ENCODE data around the gene HOXA4.

HOXA4 gene

DNA sequence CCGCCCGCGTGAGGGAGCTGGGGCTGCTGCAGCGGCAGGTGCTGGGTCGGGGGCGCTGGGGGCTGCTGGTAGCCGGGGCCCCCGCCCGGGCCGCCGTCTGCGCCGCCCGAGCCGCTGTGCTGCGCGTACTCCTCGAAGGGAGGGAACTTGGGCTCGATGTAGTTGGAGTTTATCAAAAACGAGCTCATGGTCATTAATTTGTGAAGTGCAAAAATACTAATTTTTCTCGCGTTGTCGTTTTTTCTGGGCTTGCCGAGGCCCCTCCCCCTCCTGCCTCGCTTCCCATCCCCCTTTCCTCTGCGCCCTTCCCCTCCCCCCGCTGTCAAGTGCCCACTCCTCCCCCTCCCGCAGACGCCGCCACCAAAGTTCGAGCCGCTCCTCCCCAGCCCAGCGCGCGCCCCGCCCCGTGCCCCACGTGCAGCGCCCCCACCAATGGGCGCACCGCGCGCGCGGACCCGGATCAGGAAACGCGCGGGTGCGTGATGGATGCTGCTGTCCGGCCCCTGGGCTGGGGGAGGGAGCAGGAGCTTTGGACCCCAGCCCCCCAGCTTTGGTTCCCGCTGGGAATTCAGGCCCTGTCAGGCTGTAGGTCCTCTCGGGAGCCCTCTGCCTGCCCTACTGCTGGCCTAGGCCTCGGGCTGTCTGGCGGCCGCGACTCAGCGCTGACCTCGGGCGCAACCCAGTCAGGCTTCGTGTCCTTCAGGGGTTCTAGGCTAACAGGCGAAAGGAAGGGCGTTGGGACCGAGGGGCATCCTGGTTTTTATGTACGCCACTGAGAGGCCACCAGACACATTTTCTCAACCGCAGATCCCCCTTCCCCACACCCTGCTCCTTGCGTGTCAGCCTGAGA lies at the start of gene HOXA4:
TSS of gene HOXA4 (minus strand) at position 218 of the 850 bp plus-strand sequence. CDS start at position 194, 24 bp downstream.
- peak within 1 kb of the TSS; percentile 90 for H3K27ac ChIP-seq

DNA sequence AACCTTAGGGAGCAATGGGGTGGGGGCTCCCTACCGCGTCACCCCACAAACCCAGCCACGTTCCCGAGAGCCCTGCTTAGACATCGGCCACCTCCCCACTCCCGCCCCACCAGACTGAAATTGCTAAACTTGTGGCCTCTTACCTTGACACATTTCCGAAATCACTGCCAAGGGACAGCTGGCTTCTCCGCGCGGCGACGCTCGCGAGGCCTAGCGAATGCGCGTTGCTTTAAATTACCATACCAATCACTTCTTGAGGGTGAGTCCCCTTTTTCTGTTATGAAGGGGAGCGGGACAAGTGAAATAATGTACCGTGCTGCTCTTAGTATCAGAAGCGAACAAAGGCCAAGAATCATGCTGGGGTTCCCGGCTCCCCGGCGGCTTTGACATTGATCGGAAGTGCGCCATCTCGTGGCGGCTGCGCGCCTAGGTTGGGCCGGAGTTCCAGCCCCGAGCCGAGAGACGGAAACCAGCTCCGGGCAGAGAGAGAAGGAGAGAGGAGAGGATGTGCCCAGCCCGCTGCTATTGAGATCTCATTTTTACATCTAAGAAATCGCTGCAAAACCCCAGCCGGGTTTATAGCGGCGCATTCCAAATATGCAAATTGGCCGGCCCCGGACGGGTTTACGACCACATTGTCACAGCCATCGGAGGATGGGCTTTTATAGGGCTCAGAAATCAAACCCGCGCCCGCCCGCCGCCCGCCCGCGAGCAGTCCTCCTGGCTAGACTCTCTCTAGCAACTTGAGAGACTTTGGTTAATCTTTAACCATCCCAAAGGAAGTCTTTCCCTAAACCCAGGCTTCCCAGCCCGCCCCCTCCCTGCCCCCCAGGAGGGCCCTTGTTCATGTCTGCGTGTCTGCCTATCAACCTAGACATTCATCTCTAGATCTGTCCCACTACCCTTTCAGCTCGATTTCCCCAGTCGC lies 49.2 kb upstream of the HOXA4 start:
- POLR2A ChIA-PET (ENCODE audit: low non-redundant PET), result interaction anchor here (0.6 to 1.0 kb wide), 2 partner anchors 14 to 32 kb away, joined by 3 read pairs; partner anchors contain the start of genes HOXA6 and HOXA9
- H3K27ac ChIP-seq, result peak overlapping the region; percentile 89
- TF ChIP-seq, protein P1, sequence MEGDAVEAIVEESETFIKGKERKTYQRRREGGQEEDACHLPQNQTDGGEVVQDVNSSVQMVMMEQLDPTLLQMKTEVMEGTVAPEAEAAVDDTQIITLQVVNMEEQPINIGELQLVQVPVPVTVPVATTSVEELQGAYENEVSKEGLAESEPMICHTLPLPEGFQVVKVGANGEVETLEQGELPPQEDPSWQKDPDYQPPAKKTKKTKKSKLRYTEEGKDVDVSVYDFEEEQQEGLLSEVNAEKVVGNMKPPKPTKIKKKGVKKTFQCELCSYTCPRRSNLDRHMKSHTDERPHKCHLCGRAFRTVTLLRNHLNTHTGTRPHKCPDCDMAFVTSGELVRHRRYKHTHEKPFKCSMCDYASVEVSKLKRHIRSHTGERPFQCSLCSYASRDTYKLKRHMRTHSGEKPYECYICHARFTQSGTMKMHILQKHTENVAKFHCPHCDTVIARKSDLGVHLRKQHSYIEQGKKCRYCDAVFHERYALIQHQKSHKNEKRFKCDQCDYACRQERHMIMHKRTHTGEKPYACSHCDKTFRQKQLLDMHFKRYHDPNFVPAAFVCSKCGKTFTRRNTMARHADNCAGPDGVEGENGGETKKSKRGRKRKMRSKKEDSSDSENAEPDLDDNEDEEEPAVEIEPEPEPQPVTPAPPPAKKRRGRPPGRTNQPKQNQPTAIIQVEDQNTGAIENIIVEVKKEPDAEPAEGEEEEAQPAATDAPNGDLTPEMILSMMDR (conservative IDR thresholded peaks at IDR 0.05; ENCODE audit: low read depth), result peak; percentile 98
- DNase-seq (ENCODE audit: low spot score), result peak; percentile 84
- CTCF ChIA-PET, result interaction anchor here (0.6 to 2.5 kb wide), 20 partner anchors 10 to 1013 kb away, joined by 3 to 30 read pairs (median 4); no protein-coding TSS in a partner anchor

More for the DNA sequence above, at the start of gene HOXA4:
- CTCF ChIA-PET, result interaction anchor here (0.6 to 1.8 kb wide), 13 partner anchors 8 to 1955 kb away, joined by 3 to 8 read pairs (median 4); partner anchors contain the start of gene HOXA5
- TF ChIP-seq, protein P1 (conservative IDR thresholded peaks at IDR 0.05; ENCODE audit: low read depth), result no peak
- peak; percentile 93 for DNase-seq (ENCODE audit: low spot score)
- POLR2A ChIA-PET (ENCODE audit: low non-redundant PET), result interaction anchor here (0.5 to 0.8 kb wide), 4 partner anchors 30 to 1471 kb away, joined by 3 to 5 read pairs (median 3); no protein-coding TSS in a partner anchor

DNA sequence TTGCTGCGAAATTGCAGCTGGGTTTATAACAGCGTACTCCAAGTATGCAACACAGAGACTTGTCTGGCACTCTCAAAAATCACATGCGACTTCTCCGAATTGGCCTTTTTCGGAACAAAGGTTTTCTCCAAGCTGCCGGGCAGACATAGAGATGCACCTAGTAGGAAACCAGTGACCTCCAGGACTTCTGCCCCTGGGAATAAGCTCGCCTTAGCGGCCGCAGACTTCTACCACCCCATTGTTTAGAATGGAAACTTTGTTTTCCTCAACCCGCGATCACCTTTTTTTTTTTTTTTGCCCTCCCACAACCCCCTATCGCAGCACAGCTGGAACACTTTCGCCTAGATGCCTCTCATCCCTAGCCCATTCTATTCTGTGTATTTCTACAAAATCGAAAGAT lies 48.5 kb upstream of the HOXA4 start:
- CTCF ChIA-PET, result interaction anchor here (0.6 to 2.5 kb wide), 12 partner anchors 9 to 745 kb away, joined by 3 to 30 read pairs (median 5); no protein-coding TSS in a partner anchor
- TF ChIP-seq, protein P1 (conservative IDR thresholded peaks at IDR 0.05; ENCODE audit: low read depth), result no peak
- peak overlapping the region; percentile 89 for H3K27ac ChIP-seq
- POLR2A ChIA-PET (ENCODE audit: low non-redundant PET), result interaction anchor here (0.6 kb wide), 1 partner anchor 77 kb away, joined by 3 read pairs; no protein-coding TSS in a partner anchor
- no peak for DNase-seq (ENCODE audit: low spot score)

DNA sequence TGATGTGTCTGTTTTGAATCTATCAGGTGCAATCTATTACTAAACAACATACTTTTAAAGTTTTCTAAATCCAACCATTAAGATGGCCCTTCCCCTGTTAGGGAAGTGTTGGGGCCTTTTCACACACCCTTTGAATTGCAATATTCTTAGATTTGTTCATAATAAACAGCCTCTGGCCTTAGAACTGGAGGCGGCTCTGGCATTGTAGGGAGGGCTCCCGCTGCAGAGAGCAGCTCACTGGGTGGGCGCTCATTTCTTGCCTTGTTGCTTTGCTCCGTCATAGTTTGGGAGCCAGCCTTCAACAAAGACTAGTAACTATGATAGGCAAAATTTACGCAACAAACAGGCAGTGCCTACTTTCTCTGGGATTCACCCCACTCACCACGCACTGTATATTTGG lies 47.8 kb upstream of the HOXA4 start:
- POLR2A ChIA-PET (ENCODE audit: low non-redundant PET), result interaction anchor here (0.6 kb wide), 1 partner anchor 78 kb away, joined by 3 read pairs; no protein-coding TSS in a partner anchor
- peak overlapping the region; percentile 89 for H3K27ac ChIP-seq
- DNase-seq (ENCODE audit: low spot score), result no peak
- CTCF ChIA-PET, result interaction anchor here (0.7 to 2.5 kb wide), 4 partner anchors 9 to 462 kb away, joined by 5 to 30 read pairs (median 6); no protein-coding TSS in a partner anchor
- TF ChIP-seq, protein P1 (conservative IDR thresholded peaks at IDR 0.05; ENCODE audit: low read depth), result no peak

DNA sequence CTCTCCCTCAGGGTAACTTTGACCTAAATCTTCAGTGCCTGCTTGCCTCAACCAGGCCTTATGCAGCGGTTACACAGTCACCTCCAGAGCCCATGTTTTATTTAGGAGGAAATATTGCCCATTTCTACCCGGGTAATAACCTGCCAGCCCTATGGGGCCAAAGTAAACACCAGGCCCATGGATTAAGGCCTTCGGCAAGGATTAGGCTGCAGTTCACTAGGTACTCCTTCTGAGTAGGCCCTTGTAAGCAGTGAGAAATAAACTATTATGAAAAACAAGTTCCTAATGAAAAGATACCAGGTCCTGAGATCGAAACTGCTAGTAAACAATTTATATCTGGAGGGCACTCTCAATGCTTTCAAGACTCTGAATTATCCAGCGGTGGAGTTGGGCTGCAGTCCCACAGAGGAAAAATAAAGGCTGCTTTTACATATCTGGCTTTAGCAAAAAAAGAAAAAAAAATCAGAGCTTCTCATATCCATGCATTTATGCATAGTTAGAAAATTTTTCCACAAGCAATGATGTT lies 47.3 kb upstream of the HOXA4 start:
- TF ChIP-seq, protein P1 (conservative IDR thresholded peaks at IDR 0.05; ENCODE audit: low read depth), result no peak
- no peak for DNase-seq (ENCODE audit: low spot score)
- peak overlapping the region; percentile 95 for H3K27ac ChIP-seq
- ChIA-PET CTCF (interaction anchor here (1.7 kb wide), 1 partner anchor 12 kb away, joined by 5 read pairs; no protein-coding TSS in a partner anchor), POLR2A (ENCODE audit: low non-redundant PET) (no interaction called here)
